ENCODE data around the gene PDGFB. TPM values are rescaled to one million over a fixed set of nuclear protein-coding genes. Genes with fewer than 3 reads are reported as not detected.
A peak's percentile ranks its signal among the peaks of the same experiment; 100 is the strongest.

PDGFB gene
- total RNA-seq, 2 donors from 2014 or later = 7.0 to 15.8 TPM

GRCh38 chr22:39204216-39204615 is 40.6 kb downstream of the PDGFB start:
- no peak overlapping the region for H3K27ac ChIP-seq
- H3K27me3 ChIP-seq = no peaks in the 10 kb centered on the region
- DNase-seq (no peak), ATAC-seq (no peak)
- no peak overlapping the region for H3K4me3 ChIP-seq
- no peaks in the 10 kb centered on the region for H3K36me3 ChIP-seq (replicated peaks in 1 of 2; ENCODE audit: insufficient read depth in 1 of 2, low read depth in 2 of 2)
- peaks cover 27% of the 10 kb centered on the region for H3K4me1 ChIP-seq
- intact Hi-C loops (cut with DNase I) = no loop called here
- no peak for TF ChIP-seq CTCF (IDR thresholded peaks at IDR 0.05)
- TF ChIP-seq POLR2A (IDR thresholded peaks at IDR 0.05) = no peak
- H3K9me3 ChIP-seq = no peaks in the 10 kb centered on the region
- 89 to 100% methylated on average over 2 to 8 of the region's 8 CpGs for WGBS, 2 donors

- WGBS, 2 donors = 85 to 93% methylated on average over 5 of the region's 5 CpGs
- Histone ChIP-seq H3K9me3 (peaks cover 0 to 3% (median 0%) of the 10 kb centered on the region in 3 donors), H3K36me3 (replicated peaks in 1 of 2; ENCODE audit: insufficient read depth in 1 of 2, low read depth in 2 of 2) (no peaks in the 10 kb centered on the region), H3K4me1 (no peaks in the 10 kb centered on the region), H3K27ac (no peak overlapping the region), H3K27me3 (no peaks in the 10 kb centered on the region), H3K4me3 (no peak overlapping the region)
- DNase-seq = no peak
- ATAC-seq = no peak
- TF ChIP-seq CTCF (IDR thresholded peaks at IDR 0.05) (no peak), POLR2A (IDR thresholded peaks at IDR 0.05) (no peak)
- intact Hi-C loops (cut with DNase I) = no loop called here
Observed at GRCh38 chr22:39197578-39197977, 47.2 kb downstream of the PDGFB start.

GRCh38 chr22:39194098-39194497 is 50.7 kb downstream of the PDGFB start:
- no peaks in the 10 kb centered on the region for H3K36me3 ChIP-seq (replicated peaks in 1 of 2; ENCODE audit: insufficient read depth in 1 of 2, low read depth in 2 of 2)
- H3K9me3 ChIP-seq = peaks cover 0 to 3% (median 0%) of the 10 kb centered on the region in 3 donors
- H3K27me3 ChIP-seq = no peaks in the 10 kb centered on the region
- no peak overlapping the region for H3K27ac ChIP-seq
- H3K4me1 ChIP-seq = peaks cover 2% of the 10 kb centered on the region
- no peak overlapping the region for H3K4me3 ChIP-seq
- 0 to 43% methylated on average over 1 of the region's 1 CpG for WGBS, 2 donors
- ATAC-seq = no peak
- TF ChIP-seq POLR2A (IDR thresholded peaks at IDR 0.05) (no peak), CTCF (IDR thresholded peaks at IDR 0.05) (no peak)
- intact Hi-C loops (cut with DNase I) = no loop called here
- DNase-seq = no peak

- ATAC-seq = peak; percentile 70
- Histone ChIP-seq H3K36me3 (replicated peaks in 1 of 2; ENCODE audit: insufficient read depth in 1 of 2, low read depth in 2 of 2) (no peaks in the 10 kb centered on the region), H3K27ac (peak overlapping the region in 1 of 4 donors; percentile 34), H3K9me3 (no peaks in the 10 kb centered on the region), H3K27me3 (no peaks in the 10 kb centered on the region), H3K4me3 (no peak overlapping the region), H3K4me1 (peaks cover 21% of the 10 kb centered on the region)
- WGBS, 2 donors = 29 to 54% methylated on average over 10 of the region's 10 CpGs
- peak in 2 of 4 donors; percentile 46 to 63 for DNase-seq
- intact Hi-C loops (cut with DNase I) = no loop called here
- TF ChIP-seq POLR2A (IDR thresholded peaks at IDR 0.05) = no peak
- no peak for TF ChIP-seq CTCF (IDR thresholded peaks at IDR 0.05)
Observed at GRCh38 chr22:39188809-39189208, 56.0 kb downstream of the PDGFB start.

GRCh38 chr22:39185601-39186012 is 59.2 kb downstream of the PDGFB start:
- intact Hi-C loops (cut with DNase I) = no loop called here
- Histone ChIP-seq H3K36me3 (replicated peaks in 1 of 2; ENCODE audit: insufficient read depth in 1 of 2, low read depth in 2 of 2) (no peaks in the 10 kb centered on the region), H3K4me1 (peaks cover 21% of the 10 kb centered on the region), H3K27me3 (no peaks in the 10 kb centered on the region), H3K9me3 (no peaks in the 10 kb centered on the region), H3K27ac (peak overlapping the region in 2 of 4 donors; percentile 35 to 42), H3K4me3 (no peak overlapping the region)
- DNase-seq = peak in 1 of 4 donors; percentile 39
- WGBS, 2 donors = 78 to 89% methylated on average over 11 of the region's 11 CpGs
- peak; percentile 21 for ATAC-seq
- TF ChIP-seq POLR2A (IDR thresholded peaks at IDR 0.05) = no peak
- TF ChIP-seq CTCF (IDR thresholded peaks at IDR 0.05) = peak in 1 of 7 experiments; percentile 8

Measured in body of pancreas (tissue), 4 donors.